GM21529 (cell line): ENCODE measurements around the gene TNFAIP8.
A peak's percentile ranks its signal among the peaks of the same experiment; 100 is the strongest.

Source experiments
- ATAC-seq: cut with Tn5 transposase; IDR thresholded peaks from one replicate; pipeline ENCODE4 v1.9.1; 2021; ENCODE audit not compliant: unreplicated experiment

Gene TNFAIP8

DNA sequence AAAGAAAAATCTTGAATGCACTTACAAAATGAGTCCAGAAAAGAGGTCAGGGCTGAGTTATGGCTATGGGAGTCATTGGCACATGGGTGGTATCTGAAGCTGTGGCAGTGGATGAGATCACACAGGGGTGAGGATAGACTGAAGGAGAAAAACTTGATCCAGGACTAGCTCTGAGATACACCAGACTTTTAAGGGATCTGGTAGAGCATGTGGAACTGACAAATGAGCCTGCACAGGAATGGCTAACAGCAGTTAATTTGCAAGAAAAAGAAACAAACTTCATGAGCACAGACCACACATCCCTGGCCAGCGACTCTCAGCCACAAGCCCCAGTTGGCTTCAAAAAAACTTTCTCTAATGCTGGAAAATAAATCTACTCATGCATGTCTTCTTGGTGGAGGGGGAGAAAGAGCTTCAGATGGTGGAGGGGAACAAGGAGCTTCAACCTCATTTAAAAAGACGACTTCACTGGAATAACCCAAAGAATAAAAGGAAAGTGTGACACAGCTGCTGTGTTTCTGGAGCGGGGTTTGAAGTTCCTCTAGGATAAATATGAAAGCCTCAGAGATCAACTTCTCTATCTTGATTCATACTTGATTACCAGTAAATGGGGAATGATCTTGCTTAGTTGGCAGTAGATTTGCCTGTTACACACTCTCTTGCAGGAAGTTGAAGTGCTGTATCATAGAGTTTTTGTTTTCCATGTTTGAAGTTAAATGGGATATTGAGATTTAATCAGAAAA is 33.6 kb downstream of the TNFAIP8 start:
- peak; percentile 38 for ATAC-seq

DNA sequence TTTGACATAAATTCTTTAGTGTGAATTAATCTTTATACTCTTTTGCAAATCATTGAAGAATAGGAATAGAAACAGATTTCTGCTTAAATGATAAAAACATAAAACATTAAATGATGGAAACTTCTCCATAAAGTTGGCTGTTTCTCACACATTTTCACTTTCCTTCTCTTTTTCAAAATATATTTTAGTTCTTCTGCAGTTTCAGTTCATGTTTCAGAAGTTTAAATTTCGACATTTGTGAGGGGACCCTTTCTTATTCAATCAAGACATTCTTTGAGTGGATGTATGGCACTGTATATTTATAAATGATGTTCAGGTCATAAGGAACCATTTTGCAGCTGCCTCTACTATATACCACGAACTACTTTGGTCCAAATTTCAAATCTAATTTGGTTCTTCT is 34.6 kb downstream of the TNFAIP8 start:
- no peak for ATAC-seq

DNA sequence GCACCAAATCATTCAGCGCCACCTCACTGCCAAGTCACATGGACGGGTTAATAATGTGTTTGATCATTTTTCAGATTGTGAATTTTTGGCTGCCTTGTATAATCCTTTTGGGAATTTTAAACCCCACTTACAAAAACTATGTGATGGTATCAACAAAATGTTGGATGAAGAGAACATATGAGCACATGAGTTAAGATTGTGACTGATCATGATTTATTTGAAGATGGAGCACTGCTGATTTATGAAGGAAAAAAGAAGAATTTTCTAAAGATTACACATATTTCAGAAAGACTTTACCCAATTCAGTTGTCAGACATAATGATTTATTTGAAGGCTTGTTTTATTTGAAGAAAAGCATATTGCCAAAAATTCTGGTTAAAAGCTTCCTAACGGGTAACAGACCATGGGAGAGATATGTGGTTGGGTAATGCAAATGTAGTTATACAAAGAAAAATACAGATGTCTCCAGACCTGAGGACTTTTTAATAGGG is 37.4 kb downstream of the TNFAIP8 start:
- ATAC-seq: no peak

DNA sequence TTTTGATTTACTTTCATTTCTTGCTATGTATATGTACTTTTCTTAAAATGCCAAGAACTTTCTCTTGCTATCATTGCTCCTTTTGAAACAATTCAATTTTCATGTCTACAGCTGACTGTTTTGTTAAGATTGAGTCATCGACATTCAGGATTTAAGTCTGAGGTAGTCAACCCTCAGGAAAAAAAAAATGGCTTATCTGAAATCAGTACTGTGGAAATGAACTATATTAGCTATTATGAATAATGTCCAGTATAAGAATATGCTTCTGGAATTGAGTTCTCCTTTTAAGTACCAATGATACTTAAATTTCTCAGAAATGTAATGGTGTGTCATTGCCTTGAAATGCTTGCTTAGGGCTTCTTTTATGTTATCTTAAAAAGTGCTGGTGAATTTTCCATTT is 37.9 kb downstream of the TNFAIP8 start:
- no peak for ATAC-seq

DNA sequence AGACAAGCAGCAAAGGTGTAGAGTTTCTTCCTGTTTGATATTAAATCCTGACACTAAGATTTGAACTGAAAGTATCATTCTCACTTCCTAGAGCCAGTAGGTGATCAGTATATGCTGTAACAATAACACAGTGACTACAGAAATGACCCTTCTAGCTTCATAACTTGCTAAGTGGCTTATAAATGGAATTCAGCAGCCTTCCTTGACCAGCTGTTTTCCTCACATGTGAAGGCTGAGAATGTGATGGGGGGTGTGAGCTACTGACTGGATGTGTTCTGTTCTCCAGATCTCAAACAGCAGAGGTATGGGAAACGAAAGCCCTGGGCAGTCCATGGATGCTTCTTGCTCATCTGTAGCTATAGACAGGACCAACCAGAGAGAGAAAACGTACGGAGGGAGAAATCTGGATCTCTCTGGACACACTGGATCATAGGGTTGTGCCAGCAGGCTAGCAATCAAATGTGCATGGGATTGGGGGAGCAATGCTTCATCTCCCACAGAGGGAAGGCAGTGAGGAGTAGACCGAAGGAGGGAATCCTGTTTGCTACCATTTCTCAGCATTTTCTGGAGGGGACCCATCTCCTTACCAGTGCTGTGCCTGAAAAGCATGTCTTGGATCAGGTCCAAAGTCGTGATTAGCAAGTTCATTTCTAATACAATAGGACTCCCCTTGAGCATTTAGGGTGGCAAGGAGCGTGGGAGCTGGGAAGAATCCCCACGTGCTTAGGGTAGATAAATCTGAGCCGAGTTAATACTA is 39.4 kb downstream of the TNFAIP8 start:
- peak; percentile 47 for ATAC-seq

DNA sequence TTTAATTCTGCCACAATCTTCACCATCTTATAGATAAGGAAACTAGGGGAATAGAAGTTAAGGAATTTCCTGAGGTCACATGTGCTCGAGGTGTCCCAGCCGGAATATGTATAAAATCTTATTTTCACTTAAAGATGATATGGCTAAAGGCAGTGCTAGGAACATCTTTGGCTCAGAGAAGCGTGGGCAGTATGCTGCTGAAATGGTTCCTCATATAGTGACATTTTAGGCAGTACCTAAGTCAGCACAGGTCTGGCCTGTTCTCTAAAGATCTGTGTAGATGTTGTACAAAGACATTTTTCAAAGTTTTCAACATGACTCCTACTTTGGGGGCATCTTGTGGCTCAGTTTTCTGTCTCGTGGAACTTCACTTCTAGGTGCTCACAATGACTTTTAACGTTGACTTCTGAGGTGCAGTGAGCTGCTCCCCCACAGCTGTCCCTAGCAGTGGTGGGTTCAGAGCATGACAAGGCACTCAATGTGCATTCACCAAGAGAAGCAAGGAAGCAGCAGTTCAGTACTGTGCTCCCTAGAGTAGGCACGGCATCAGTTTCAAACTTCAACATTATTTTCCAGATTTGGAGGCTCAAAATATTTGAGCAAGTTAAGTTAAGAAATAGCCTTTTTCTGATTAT is 40.3 kb downstream of the TNFAIP8 start:
- peak; percentile 27 for ATAC-seq

DNA sequence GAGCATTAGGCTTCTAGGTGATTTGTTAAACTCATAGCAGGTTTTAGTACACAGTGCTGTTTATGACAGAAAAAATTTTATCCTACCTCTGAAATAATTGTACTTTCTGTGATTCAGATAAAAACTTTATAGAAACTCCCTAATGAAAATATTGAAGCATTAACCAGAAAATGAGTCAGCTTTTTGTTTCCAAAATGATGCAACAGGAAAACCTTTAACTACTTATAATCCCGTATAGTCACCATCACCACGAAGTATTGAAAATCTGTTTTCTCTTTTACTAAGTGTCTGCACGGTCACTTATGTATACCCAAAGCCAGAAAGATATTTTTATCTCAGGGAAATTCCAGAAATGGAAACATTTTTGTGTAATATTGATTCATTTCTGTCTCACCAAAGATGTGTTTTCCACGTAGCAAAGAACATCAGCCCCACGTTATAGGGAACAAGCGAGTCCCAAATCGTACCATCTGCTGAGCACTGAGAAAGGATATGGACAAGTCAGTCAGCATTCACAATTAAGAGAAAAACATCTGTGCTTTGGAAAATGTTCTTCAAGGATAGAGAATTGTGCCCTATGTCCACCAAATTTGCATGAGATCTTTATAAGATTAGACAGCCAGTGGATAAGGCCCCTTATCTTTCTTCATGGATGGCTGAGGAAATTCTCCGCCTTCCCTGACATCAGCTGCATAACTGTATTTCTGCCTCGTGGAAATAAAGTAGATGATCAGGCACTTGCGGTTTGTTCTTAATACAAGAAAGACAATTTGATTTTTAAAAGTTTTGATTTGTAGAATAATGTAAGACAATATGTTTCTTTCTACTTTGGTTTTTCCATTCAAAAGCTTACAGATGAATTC is 41.9 kb downstream of the TNFAIP8 start:
- ATAC-seq: peak; percentile 55

DNA sequence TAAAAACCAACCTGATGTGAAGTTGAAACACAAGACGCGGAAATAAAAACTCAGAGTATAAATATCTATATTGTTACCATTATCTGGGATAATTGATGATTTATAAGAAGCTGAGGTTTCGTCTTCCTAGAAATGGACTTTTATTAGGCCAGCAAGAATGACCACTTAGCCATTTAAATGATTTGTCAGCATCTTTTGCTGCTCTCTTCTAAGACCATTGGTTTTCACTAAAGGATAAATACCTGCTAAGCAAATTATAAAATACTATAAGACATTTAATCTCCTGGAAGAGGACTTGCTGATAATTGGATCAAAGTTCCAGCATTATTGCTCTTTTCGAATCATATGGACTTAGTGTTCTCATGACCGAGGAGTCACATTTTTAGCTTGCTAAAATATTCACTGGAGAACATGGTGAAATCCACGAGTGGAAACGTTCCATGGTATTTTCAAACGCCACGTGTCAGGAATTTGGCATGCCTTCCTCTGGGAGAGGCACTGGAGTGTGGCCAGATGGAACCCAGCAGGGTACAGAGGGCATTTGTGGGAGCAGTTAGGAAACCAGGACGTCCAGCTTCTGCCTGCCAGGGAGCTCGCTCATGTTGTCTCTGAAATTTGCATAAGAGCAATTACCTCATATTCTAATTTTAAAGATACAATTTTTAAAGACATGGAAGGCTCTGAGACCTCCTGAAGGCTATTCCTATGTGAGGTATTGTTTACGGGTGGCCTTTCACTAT is 43.1 kb downstream of the TNFAIP8 start:
- no peak for ATAC-seq

DNA sequence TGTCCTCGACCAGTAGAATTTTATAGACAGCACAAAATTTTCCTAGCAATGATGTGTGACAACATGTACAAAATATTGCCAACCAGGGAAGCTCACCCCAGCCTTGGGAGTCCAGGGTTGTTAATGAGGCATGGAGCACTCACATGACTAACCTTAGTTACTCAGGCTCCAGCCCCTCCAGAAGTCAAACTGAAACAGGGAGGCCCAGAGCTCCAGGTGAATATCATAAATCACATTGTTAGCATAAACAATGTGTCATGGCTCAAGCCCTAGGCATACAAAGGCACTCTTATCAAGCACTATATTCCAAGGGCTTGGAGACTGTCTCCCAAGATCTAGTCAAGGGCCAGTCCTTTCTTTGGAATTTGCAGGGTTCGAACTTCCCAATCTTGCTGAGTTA is 44.4 kb downstream of the TNFAIP8 start:
- no peak for ATAC-seq

DNA sequence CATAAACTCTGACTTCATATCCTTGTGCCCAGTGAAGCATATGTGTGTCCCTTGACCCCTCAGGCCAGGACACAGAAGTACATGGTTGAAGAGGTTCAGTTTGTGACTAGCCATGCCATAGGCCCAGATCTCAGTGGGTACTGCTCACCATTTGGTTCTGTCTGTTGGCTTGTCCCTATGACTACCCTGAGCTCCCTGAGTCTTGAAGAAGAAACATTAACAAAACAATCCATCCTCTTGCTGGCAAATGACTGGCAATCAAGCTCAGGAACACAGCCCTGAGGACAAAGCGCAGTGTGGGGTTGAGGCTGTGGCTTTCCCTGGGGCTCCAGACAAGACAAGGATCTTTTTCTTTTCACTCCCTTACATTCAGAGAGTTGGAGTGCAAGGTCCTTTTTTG is 46.3 kb downstream of the TNFAIP8 start:
- ATAC-seq: no peak

DNA sequence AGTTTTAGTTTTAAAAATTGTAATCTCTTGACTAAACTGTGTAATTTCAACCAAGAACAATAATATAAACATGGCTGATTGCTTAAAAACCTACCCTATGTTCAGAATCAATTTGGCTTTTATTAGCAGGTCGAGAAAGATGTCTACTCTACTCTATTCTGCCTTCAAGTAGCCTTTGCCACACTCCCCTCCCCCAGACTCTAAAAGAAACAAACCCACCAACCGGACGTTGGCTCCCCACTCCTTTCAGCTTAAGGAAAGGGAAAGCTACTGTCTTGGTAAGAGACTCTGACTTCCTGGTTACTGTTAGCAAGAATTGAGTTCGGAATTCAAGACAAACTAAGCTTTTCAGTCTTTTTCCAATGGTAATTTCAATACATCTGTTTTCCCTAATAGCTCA is 46.7 kb downstream of the TNFAIP8 start:
- no peak for ATAC-seq

DNA sequence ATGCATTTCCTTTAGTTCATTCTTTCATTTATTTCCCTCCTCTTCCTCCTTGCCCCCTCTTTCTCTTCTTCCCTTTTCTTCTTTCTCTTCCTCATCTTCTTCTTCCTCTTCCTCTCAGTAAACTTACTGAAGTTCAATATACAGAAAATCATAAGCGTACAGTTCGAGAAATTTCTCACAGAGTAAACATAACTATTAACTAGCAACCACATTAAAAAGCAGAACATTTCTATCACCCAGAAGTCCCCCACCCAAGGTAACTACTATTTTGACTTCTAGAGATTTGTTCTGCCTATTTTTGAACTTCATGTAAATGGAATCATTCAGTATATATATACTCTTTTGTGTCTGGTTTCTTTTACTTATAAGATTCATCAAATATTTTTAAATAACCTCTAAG is 48.2 kb downstream of the TNFAIP8 start:
- no peak for ATAC-seq

DNA sequence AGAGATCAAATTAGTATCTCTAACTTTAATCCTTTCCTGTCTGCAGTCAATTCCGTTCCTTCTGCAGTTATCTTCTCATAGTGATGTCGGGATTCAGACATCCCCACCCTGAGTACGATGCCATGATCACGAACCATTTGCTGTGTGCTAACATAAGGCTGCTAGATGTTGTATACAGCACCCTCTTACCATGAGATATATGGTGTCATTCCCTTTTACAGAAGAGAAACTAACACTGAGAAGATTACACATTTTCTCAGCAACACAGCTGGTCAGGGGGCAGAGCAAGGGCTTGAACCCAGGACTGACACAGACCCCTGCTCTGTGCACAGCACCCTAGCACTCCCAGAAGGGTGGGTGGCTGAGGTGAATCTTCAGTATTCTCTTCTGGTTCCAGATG is 49.6 kb downstream of the TNFAIP8 start:
- ATAC-seq: no peak

DNA sequence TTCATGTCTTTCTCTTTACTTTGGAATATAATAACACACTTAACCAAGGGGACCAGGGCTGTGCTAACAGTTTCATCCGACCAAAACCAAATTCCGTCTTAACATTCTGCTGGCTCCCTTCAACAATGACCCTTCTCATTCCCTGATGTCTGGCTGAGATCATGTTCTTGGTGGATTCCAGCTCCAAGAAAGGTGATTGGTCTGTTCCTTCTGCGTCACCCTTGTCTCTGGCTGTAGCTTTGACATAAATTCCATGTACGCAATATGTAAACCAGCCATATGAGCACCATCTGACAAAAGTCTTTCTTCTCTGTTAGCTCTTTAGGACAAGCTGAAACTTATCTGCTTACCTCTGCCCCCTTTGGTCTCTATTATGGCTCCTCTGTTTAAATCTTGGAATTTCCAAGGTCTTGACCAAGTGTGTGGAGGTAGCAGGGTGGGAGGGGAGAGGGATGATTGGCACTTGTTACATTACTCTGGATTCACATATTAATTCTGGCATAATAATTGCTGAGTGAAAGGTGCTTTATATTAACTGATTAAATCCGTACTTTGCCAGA is 50.8 kb downstream of the TNFAIP8 start:
- ATAC-seq: no peak

DNA sequence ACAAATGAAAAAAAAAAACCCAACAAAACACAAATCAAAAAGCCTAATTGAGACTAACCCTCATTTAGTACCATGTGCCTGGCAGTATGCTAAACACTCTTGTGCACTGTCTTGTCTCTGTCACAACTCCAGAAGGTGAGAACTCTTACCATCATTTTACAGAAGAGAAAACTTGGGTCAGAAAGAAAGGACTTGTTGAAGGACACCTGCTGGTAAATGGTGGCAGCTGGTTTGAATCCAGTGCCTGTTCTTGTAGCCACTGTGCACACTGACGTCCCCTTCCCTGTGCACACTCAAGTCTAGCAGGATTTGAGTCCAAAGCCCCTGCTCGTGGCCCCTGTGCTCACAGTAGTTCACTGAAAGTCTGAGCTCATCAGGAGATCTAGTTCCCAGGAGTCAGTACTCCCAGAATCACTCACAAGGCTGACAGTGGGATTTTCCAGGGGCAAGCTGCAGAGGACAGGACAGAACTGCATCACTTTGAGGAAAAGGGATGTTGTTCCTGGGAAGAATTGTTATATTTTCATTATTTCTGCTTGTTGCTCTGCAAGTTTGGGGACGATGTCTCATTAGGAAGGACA is 53.5 kb downstream of the TNFAIP8 start:
- peak; percentile 48 for ATAC-seq

DNA sequence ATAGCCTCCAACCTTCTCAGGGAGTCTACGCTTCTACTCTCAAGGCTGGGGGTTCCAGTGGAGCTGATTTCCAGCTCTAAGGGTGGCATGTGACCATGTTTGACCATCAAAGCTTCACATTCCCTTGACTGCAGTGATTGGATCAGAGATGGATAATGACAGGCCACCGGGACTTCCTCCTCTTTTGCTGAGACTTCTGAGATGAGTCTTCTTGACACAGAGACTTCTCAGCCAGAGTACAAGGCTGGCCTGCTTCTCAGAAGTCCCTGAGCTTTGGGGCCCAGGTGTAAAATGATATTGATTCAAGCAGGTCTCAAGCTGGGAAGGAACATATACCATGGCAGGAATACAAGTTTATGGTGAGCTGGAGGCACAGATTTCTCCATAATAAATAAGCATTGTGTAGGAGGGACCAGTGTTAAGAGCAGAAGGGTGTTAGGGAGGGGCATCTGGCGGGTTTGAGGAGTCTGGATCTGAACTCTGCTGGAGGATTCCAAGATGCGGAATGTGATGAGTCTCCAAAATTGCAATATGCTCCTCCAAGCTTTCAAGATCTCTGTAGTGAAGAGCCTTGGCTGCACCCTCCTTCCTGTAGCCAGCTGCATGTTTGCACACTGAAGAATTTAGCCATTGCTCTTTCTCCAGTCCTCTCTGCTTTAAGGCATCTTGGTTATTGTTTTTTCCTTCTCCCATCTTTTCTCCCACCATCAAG is 54.8 kb downstream of the TNFAIP8 start:
- peak; percentile 35 for ATAC-seq

DNA sequence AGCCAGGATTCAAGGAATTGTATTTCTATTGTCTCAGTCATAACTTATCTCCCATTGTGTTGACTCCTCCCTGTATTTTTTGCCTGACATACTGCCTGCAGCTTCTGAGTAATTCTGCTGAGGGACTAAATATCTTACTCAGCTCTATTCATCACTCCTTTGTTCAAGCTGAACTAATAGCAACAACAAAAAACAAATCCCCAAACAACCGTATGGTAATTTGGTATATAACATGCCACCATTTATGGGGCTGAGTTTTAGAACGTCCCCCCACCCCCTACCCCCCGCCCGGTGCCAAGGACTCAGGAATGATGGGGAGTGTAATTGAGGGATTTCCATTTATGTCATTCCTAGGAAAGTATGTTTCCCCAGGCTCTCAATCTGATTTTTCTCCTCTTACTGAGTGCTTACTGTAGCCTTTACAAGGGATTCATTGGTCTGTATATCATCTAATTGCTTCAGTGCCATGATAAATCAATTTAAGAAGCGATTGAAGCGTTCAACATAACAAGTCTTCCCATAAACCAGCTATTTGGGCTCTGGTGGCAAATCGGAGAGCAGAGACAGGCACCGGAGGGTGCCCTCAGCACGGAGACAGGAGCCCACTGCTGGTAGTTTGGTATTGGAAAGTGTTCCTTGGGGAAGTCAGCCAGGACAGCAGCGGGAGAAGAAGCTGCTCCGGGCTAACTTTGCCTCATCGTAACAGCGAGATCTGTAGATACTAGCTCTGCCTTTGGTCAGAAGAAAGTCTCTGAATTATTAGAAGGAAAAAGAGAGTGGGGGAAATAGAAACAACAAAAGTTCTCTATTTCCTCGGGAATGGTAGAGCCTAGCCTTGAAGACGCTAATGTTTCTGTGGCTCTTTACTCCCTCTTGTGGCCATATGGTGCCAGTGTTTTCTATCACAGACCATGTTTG is 55.8 kb downstream of the TNFAIP8 start:
- peak; percentile 70 for ATAC-seq
